AG09319 (cell line): ENCODE measurements around the gene RASAL3.

Experiments
- DNase-seq: peaks from one replicate; pipeline ENCODE4 v3.0.0-alpha.2; 2010; ENCODE audit warnings: low read depth; ENCODE audit errors: extremely low read depth
- TF ChIP-seq, protein P1 (sequence below): IDR thresholded peaks from 2 replicates; pipeline ENCODE4 v1.5.1; 2011; ENCODE audit warnings: low read depth, mild to moderate bottlenecking, inconsistent platforms, low read length, moderate library complexity

The RASAL3 gene

DNA sequence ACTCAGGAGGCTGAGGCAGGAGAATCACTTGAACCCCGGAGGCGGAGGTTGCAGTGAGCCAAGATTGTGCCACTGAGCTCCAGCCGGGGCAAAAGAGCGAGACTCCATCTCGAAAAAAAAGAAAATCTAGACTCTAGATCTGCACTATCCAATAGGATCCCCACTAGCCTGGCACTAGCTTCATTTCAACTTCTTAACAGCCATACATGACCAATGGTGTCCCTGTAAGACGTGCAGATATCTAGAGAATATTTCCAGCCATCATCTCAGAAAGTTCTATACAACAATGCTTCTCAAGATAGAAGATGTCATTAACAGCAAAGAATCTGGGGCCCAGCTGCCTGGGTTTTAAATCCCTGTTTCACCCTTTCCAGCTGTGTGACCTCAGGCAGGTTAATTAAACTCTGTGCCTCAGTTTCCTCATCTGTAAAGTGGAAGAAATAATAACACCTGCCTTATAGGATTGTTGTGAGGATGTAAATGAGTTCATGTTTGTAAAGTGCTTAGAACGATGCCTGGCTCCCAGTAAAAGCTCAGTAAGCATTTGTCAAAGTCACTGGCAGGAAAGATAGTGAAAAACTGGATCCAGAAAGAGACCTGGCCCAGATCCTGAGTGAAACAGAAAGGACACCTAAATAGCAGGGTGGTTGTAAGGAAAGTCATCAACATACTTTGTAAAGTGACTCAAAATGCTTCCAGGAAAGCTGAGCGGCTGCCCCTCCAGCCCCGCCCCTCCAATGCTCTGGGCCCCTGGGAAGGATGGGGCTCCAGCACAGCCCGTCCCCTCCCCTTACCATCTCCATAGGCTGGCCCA, 28.1 kb downstream of the RASAL3 start:
- TF ChIP-seq, protein P1, sequence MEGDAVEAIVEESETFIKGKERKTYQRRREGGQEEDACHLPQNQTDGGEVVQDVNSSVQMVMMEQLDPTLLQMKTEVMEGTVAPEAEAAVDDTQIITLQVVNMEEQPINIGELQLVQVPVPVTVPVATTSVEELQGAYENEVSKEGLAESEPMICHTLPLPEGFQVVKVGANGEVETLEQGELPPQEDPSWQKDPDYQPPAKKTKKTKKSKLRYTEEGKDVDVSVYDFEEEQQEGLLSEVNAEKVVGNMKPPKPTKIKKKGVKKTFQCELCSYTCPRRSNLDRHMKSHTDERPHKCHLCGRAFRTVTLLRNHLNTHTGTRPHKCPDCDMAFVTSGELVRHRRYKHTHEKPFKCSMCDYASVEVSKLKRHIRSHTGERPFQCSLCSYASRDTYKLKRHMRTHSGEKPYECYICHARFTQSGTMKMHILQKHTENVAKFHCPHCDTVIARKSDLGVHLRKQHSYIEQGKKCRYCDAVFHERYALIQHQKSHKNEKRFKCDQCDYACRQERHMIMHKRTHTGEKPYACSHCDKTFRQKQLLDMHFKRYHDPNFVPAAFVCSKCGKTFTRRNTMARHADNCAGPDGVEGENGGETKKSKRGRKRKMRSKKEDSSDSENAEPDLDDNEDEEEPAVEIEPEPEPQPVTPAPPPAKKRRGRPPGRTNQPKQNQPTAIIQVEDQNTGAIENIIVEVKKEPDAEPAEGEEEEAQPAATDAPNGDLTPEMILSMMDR = no peak
- no peak for DNase-seq

DNA sequence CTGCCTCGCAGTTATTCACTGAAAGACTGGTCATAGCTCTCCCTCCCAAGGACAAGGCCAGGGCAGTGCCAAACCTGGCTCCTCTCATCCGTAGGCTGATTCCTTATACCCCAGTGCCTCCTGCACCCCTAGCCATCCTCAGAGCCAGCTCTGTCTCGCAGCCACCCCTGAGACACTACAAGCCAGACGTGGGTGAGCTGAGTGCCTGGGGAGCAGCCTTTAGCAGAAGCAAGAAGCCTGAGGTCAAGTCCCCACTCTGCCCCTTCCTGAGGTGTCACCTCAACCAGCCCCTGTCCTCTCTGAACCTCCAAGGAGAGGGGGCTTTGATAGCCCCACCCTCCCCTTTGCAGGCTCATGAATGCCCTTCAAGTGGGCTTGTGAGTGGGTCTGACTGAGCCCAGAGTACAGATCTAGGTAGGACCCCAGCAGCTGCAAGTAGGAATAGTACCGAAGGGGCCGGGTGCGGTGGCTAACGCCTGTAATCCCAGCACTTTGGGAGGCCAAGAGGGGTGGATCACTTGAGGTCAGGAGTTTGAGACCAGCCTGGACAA, 30.8 kb downstream of the RASAL3 start:
- no peak for DNase-seq
- TF ChIP-seq, protein P1 = no peak

- TF ChIP-seq, protein P1 = no peak
- peak; percentile 77 for DNase-seq
Observed at GRCh38 chr19:15432629-15433518, 31.5 kb downstream of the RASAL3 start.

GRCh38 chr19:15432018-15432494, 32.3 kb downstream of the RASAL3 start:
- TF ChIP-seq, protein P1 = no peak
- DNase-seq = no peak

- no peak for DNase-seq
- TF ChIP-seq, protein P1 = no peak
Observed at GRCh38 chr19:15431396-15432017, 32.8 kb downstream of the RASAL3 start.

DNA sequence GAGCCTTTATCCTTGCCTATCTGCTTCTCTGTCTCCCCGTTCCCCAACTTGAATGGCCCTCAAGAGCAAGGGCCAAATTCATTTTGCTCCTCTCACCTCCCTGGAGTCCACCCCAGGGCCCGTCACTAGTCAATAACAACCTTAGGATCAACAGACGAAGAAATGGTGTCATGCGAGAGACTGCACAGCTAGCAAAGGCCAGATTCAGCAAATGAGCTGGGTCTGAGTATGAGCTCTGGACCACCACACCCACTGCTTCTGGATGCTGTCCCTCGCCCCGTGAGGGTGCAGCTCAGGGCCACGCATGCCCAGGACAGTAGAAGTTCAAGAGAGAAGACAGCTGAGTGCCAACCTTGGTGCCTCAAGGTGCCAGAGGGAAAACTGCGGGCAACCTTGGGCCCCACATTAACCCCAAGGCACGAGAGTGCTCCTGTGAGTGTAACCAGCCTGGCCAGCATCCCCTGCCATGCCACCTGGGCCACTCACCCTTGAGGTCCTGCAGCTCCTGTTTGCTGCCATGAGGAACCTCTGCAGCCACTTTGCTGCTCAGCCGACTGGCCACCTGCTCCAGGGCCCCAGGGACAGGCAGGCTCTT, 33.7 kb downstream of the RASAL3 start:
- no peak for DNase-seq
- TF ChIP-seq, protein P1 = no peak
